Activated CD4-positive, alpha-beta T cell treated with anti-CD3 and anti-CD28 coated beads for 48 hours (primary cell): ENCODE measurements around the gene KRTAP1-4.
"Not testable (repeated sequence)": the region's sequence is repeated elsewhere in the genome, so short reads cannot be mapped to it uniquely, and the experiment has no call there.

Source experiments
- DNase-seq: peaks from one replicate; pipeline ENCODE4 v3.0.0-alpha.2; 2020

The KRTAP1-4 gene

DNA sequence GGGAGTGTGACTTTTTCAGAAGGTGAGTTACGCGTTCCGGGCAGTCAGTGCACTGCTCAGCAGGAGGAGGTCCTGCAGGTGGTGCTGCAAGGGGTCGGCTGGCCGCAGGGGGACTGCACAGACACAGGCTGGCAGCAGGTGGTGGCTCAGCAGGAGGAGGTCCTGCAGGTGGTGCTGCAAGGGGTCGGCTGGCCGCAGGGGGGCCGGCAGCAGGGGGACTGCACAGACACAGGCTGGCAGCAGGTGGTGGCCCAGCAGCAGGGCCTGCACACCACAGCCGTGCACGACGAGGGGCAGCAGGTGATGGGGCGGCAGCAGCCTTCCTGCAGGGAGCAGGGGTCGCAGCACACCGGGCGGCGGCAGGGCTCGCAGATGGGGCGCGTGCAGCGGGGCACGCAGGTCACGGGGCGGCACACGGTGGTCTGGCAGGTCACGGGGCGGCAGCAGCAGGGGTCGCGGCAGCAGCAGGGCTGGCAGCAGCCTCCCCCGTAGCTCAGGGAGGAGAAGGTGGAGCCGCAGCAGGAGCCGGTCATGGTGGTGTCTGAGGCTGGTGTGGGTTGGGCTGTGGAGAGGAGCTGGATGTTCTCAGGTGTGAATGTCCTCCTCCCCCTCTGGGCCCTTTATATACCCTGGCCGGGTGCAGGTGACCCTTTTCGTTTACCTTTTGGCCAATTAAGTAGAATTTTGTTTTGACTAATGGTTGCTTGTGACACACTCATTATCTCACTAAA lies 16.9 kb upstream of the KRTAP1-4 start, which contains the start of gene KRTAP2-1:
KRTAP2-1 (minus strand) TSS at position 582 of the 731 bp plus-strand sequence; CDS start at position 533, 49 bp downstream.
- not testable (repeated sequence) for DNase-seq

DNA sequence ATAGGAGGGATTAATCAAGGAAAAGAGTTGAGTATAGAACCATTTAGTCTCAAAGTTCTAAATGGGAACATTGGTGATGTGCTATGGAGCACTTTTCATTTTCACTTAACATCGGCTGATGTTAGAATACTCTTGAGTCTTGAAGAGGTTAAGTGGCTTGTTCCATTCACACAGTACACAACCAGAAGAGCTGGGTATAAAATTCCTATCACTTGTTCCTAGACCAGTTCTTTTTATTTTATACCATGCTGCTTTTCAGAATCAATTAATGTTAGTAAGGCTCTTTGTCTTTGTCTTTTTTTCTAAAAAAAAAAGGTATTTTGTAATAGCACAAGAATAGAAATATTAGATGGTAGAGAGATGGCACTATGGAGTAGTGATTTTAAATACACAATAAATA lies 13.0 kb upstream of the KRTAP1-4 start:
- DNase-seq: no peak

- not testable (repeated sequence) for DNase-seq
Measured at GRCh38 chr17:41040783-41041571, 11.0 kb upstream of the KRTAP1-4 start, which contains the start of gene KRTAP1-1. Gene KRTAP1-1, minus strand, starts transcription at chr17:41041450. Its CDS starts 53 bp downstream, at chr17:41041397.

- no peak for DNase-seq
Measured at GRCh38 chr17:41037853-41038350, 7.9 kb upstream of the KRTAP1-4 start.

- not testable (repeated sequence) for DNase-seq
Measured at GRCh38 chr17:41034346-41034935, 4.4 kb upstream of the KRTAP1-4 start, which contains the start of gene KRTAP1-3. Gene KRTAP1-3, minus strand, starts transcription at chr17:41034874. Its CDS starts 53 bp downstream, at chr17:41034821.

GRCh38 chr17:41026715-41027471 lies 3.1 kb downstream of the KRTAP1-4 start, which contains the start of gene KRTAP1-5:
Gene KRTAP1-5, minus strand, starts transcription at chr17:41027208. Its CDS starts 53 bp downstream, at chr17:41027155.
- no peak for DNase-seq

GRCh38 chr17:41024697-41025096 lies 5.3 kb downstream of the KRTAP1-4 start:
- no peak for DNase-seq

- no peak for DNase-seq
Measured at GRCh38 chr17:41020336-41020735, 9.7 kb downstream of the KRTAP1-4 start.

DNA sequence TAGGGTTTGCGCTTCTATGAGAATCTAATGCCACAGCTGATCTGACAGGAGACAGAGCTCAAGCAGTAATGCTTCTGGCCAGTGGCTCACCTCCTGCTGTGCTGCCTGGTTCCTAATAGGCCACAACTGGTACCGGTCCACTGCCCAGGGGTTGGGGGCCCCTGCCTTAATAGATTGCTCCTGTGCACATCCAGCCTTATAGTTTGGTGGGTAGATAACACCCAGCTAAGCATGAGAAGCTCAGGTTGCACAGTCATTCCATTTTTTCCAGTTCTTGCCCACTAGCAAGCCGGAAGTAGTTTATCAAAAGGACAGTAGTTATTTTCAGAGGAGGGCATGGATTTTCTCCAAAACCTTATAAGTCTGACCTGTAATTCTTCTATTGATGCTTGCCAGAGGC lies 10.6 kb downstream of the KRTAP1-4 start:
- no peak for DNase-seq

DNA sequence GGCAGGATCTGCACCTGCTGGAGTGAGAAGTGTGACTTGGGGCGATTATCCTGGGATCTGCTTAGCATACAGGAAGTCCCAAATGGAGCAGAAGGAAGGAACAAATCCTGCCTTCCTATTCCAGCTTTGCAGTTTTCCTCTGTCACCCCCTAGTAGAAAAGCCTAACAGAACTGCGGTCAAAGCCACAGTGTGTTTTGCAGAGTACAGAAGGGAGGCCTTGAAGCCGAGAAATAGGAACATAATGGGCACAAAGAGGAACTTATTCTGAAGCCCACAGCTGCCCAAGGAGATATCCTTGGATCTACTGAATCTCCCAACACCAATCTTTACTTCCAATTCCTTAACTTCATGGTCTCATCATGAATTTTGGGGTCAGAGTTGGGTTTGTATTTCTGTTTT lies 11.5 kb downstream of the KRTAP1-4 start:
- no peak for DNase-seq

DNA sequence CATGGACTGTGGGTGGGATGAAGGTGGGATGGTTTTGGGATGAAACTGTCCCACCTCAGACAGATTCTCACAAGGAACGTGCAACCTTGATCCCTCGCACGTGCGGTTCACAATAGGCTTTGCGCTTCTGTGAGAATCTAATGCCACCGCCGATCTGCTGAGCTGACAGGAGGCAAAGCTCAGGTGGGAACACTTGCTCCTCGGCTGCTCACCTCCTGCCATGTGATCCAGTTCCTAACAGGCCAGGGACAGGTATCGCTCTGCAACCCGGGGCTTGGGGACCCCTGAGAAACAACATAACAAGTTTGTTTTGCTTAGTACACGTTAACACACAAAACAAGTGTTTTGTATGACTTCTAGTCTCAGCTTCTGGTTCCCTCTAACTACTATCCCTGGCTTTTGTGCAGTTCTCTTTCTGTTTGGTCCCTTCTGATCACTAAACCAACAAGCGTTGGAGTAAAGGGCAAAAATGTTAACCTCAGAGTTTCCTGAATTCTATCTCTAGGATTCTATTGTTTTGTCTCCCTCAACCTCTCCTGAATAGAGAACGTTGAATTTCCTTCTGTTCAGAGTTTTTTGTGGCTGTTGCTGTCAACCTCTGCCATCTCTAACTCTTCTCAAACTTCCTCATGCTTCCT lies 13.3 kb downstream of the KRTAP1-4 start:
- no peak for DNase-seq

GRCh38 chr17:41015454-41015853 lies 14.5 kb downstream of the KRTAP1-4 start:
- DNase-seq: no peak

- no peak for DNase-seq
Measured at GRCh38 chr17:41013606-41014005, 16.4 kb downstream of the KRTAP1-4 start.

GRCh38 chr17:41013181-41013580 lies 16.8 kb downstream of the KRTAP1-4 start:
- no peak for DNase-seq

DNA sequence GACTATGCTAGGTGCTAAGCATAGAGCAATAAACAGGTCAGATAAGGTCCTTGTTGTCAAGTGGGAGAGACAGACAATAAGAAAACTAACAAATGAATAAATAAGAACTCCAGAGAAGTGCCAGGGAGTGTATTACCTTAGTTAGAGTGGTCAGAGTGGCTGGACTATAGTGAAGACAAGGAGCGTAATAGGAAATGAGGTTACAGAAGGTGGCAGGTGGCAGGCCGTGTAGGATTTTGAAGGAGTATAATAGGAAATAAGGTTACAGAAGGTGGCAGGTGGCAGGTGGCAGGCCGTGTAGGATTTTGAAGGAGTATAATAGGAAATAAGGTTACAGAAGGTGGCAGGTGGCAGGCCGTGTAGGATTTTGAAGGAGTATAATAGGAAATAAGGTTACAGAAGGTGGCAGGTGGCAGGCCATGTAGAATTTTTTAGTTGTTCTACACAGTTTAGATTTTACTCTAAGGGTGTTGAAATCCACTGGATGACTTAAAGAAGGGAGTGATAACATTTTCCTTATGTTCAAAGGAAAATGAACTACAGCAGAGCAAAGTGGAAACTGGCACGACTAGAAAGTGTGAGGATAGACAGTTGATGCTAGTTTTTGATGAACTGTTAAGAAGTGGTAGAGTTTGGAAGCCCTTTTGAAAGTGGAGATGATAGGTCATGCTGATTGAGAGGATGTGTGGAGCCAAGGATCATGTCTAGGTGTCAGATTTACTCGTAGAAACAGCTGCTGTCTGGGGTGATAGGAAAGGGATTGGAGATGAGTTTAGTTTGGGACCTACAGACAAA lies 17.5 kb downstream of the KRTAP1-4 start:
- DNase-seq: no peak

DNA sequence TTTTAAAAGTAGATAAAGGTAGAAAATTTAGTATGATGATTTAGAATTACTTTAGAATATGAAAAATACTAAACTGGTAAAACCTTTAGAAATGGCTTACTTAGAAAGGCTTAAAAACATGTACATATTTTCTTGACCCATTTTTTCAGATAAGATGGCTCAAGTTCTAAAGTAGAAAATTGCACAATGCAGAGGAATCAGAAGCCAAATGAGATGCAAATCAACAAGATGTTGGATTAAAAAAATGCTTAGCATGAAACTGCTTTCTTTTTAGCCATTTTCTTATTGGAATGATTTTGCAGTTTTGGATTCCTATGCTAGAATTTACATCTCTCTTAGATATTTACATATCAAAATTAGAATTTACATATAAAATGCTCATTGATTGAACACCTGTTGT lies 19.6 kb downstream of the KRTAP1-4 start:
- no peak for DNase-seq

GRCh38 chr17:41009936-41010335 lies 20.1 kb downstream of the KRTAP1-4 start:
- DNase-seq: no peak

DNA sequence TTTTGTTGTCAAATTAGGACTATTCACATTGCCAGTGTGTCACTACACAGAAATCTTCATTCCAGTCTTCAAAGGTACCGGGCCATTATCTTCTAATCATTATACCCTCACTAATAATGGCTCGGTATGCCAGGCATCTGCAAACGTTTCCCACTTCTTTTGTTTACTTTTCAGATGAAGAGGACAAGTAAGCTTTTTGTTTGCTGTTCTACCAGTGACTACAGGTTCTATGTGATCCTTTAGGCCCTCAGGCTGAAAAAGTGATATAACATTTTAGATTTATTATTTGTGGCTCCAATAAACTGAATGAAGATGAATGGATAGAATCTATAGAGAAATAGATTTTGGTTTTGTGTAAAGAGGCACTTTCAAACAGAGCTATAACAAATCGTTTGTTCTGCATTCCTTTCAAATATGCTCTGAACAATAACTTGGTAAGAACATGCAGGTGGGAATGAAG lies 20.7 kb downstream of the KRTAP1-4 start:
- DNase-seq: no peak

DNA sequence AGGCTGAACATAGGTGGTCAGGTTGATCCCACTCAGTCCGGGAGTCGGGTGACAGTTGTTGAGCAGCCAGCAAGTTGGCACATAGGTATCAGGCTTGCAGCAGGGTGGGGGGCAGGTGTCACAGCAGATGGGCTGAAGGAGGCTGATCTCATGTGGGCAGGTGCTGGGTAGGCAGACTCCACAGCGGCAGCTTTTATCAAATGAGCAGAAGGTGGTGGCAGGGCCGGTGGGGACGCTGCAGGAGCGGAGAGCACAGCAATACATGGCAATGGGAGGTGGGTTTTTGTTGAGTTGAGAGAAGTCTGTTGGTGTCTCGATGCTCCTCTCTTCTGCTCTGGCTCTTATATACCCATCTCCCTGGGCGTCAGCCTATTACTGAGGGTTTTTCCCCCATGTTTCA lies 21.2 kb downstream of the KRTAP1-4 start, which contains the start of gene KRTAP3-1:
KRTAP3-1 (minus strand) TSS at position 318 of the 400 bp plus-strand sequence; CDS start at position 264, 54 bp downstream.
- no peak for DNase-seq

- DNase-seq: no peak
Measured at GRCh38 chr17:41004397-41004796, 25.6 kb downstream of the KRTAP1-4 start.

DNA sequence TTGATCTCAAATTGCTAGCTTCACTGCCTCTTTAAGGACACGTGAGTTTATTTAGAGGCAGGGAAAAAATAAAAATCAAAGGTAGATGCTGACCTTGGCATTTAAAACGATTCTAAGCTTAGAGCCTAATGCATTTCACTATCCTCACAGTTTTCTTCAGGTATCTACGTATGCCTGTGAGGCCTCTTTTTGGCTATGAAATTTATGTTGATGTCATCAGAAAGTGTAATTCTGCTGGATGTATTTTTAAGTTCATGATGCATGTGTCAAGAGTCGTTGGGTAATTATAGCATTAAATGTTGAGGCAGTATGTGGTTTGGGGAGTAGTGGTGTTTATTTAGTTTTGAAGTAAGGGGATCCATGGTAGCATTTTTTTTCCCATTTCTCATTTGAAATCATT lies 26.1 kb downstream of the KRTAP1-4 start:
- no peak for DNase-seq
